T-helper 1 cell (primary cell): Measurements from ENCODE around the gene ASZ1.

Experiments
- DNase-seq, 5 donors: peaks; one replicate each; pipeline ENCODE4 v3.0.0-alpha.2; 2012 to 2020

Gene ASZ1

GRCh38 chr7:117338020-117338419, 89.3 kb downstream of the ASZ1 start:
- no peak for DNase-seq

DNA sequence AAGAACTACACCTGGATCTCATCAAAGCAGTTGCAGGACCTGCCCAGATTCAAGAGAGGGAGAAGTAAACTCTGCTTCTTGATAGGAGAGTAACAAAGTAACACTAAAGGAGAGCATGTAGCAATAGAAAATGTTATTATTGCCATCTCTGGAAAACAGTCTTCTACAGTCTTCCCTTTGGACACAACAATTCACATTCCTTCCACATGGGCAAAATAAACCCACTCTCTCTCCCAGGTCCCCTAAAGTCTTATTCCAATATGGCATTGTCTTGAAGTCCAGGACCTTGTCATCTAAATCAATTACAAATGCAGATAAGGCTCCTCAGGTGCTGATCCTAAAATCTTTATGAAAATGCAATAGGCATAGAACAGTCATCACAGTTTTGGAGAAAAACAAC, 94.1 kb downstream of the ASZ1 start:
- no peak for DNase-seq

DNA sequence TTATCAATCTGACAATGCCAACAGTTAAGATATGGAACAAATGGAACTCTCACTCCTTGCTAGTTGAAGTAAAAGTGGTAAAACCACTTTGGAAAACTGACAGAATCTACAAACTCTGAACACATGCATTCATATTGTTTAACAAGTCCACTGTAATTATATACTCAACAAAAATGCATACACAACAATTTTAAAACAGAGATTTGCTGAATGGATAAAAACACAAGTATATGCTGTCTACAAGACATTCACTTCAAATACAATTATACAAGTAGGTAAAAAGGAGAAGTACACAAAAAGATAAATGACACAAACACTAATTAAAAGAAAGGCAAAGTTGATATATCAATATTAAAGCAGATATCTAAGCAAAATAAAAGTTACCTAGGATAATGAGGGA, 95.3 kb downstream of the ASZ1 start:
- no peak for DNase-seq

DNA sequence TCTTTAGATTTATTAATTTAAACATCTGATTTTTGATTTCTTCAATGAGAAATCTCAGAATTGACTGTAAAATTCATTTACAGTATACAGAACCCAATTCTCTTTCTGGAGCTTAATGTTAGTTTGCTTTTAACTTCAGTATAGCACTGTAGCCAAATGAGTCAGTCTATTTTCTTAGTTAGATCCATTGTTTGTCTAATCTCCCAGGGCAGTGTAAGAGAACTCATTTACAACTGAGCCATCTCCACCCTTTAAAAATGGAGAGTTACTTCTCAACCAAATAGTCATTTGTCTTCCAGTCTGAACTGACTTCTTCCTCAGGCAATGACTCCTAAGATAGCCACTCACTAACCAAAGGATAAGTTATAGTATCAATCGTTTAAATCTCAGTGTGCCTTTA, 101.5 kb downstream of the ASZ1 start:
- DNase-seq = no peak

- no peak for DNase-seq
Observed at GRCh38 chr7:117324960-117325359, 102.3 kb downstream of the ASZ1 start.

DNA sequence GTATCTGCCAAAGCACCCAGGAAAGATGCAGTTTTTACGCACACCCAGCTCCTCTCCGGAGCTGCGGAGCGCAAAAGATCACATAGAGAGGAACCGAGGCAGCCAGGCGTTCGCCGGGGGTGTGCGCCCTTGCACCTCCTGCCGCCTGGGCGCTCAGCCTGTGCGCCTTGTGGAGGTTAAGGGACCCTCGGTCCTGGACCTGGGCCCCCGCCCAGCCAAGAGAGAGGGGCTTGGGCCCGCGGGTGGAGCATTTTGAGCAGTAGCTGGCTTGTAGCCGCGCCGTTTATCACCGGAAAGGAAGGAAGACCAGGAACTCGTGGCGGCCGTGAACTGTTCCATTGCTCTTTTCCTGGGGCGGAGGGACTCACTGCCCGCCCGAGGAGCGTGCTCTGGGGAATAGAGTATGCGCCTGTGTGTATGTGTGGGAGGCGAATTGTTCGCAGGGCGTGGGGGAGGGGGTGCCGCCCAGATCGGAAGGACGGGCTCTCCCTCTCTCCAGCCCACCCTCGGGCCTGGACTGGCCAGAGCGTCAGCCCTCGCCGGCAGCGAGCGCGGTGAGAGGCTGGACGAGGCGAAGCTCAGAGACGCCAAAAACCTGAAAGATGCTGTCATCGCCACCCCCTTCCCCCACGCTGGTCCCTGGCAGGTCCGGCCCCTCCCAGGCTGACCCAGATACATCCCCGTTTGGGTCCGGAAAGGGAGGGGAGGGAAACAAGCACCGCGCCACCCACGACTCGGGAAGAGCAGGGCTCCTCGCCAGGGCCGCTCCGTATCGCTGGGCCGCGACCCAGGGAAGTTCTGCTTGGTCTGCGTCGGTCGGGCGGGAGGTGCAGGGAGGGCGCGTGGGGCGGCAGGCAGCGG, 103.2 kb downstream of the ASZ1 start:
- no peak for DNase-seq

DNA sequence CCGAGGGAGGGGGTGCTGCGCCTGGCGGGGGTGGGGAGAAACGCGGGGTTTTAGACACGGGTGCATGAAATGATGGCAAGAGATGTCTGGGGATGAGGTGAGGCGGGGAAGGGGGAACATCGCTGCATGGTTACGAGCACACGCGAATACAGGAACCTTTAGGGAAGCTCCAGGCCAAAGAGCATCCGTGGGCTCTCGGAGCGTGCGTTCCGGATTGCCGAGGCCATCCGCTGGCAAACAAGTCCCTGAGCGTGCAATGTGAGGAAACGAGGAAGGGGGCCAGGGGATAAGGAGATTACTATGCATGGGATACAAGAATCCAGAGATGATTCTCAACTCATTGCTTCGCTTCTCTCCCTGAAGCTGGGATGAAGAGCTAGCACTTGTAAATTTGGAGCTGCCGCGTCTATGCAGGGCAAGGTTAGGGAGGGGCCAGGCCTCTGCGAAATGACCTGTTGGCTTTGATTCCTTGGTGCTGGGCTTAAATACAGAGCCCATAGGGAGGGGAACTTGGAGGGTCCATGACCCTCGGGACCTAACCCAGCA, 103.9 kb downstream of the ASZ1 start:
- DNase-seq = no peak

GRCh38 chr7:117322741-117323304, 104.5 kb downstream of the ASZ1 start, which contains the start of gene WNT2:
Gene WNT2, minus strand, starts transcription at chr7:117323058. Its CDS starts 69 bp downstream, at chr7:117322989.
- no peak for DNase-seq

DNA sequence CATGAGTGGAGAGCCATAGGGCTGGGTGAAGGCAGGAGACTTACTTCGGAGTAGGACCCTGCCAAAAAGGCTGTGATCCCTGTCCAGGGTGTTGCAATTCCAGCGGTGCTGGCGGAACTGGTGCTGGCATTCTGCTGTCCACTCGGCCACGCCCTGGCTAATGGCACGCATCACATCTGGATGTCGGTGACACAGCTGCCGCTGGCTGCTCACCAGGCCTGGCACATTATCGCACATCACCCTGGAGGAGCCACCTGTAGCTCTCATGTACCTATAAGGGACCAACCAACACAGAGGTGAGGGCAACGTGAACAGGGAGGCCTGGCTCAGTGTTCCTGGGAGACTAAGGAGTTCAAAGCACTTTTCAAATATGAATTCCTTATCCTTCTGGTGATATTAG, 106.8 kb downstream of the ASZ1 start:
- no peak for DNase-seq

- no peak for DNase-seq
Observed at GRCh38 chr7:117319181-117319580, 108.1 kb downstream of the ASZ1 start.

DNA sequence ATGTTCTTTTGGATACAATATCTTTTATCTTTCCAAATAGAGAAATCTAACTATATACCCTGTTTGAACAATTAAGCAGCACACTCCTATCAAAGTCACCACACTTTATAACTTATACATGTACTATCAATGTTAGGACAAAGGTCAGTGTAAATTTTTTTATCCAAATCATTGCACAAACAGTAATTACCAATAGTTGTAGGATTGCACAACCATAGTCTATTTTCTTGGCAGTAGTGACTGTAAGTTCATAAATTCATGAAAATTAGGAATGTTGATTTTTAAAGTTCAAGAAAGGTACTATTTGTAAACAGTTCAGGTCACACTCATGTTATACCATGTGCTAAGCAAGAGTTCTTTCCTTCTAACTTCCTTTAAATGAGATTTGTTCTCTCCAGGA, 113.7 kb downstream of the ASZ1 start:
- DNase-seq = no peak
